Natural killer cell treated with Interleukin-12 subunit alpha and Interleukin-12 subunit beta and Interleukin-15 and Interleukin-18, amount 100 ng/mL, for 72 hours (primary cell): Measurements from ENCODE around the gene RNF223. TPM values are rescaled to one million over a fixed set of nuclear protein-coding genes. Genes with fewer than 3 reads are reported as not detected.

Source experiments
- ATAC-seq, 2 donors: fragments of 150-1000 bp; cut with Tn5 transposase in 1 of 2; sonication (Bioruptor Pico), chemical (Tn5 transposase) in 1 of 2; 2 replicates each; pipeline ENCODE4 v1.10.0; 2021
- DNase-seq: peaks from one replicate; pipeline ENCODE4 v3.0.0; 2022; ENCODE audit warnings: low spot score
- H3K27ac Mint-ChIP-seq, 2 donors: 1 replicate in 1 of 2; 2 replicates in 1 of 2; pipeline ENCODE4 v1.8.0; 2022; ENCODE audit warnings: mixed read lengths in 2 of 2, mild to moderate bottlenecking in 1 of 2, moderate library complexity in 1 of 2
- H3K27me3 Mint-ChIP-seq, 2 donors: 1 replicate in 1 of 2; 2 replicates in 1 of 2; pipeline ENCODE4 v1.8.0; 2022; ENCODE audit warnings: mixed read lengths in 2 of 2
- H3K36me3 Mint-ChIP-seq: one replicate; pipeline ENCODE4 v1.8.0; 2022; ENCODE audit warnings: mixed read lengths
- H3K4me1 Mint-ChIP-seq, 2 donors: 1 replicate in 1 of 2; 2 replicates in 1 of 2; pipeline ENCODE4 v1.8.0; 2022; ENCODE audit warnings: low read depth in 2 of 2, mixed read lengths in 2 of 2, mild to moderate bottlenecking in 1 of 2
- H3K4me3 Mint-ChIP-seq: one replicate; pipeline ENCODE4 v1.8.0; 2022; ENCODE audit warnings: mixed read lengths
- H3K9me3 Mint-ChIP-seq: 2 replicates; pipeline ENCODE4 v1.8.0; 2022; ENCODE audit warnings: mixed read lengths
- total RNA-seq, 2 donors: library from RNA; stranded (reverse); gene quantifications; one replicate each; pipeline ENCODE4 v1.2.3, GENCODE V29; 2022

RNF223 gene
- total RNA-seq, 2 donors from 2014 or later = not detected

GRCh38 chr1:1087351-1088028 lies 13.4 kb upstream of the RNF223 start:
- H3K27me3 Mint-ChIP-seq = no peaks in the 10 kb centered on the region
- peaks cover 0 to 2% of the 10 kb centered on the region in 2 donors for H3K4me1 Mint-ChIP-seq
- no peak overlapping the region for H3K27ac Mint-ChIP-seq
- no peaks in the 10 kb centered on the region for H3K36me3 Mint-ChIP-seq
- no peak for ATAC-seq
- H3K4me3 Mint-ChIP-seq = no peak overlapping the region
- H3K9me3 Mint-ChIP-seq = no peaks in the 10 kb centered on the region
- DNase-seq = no peak

DNA sequence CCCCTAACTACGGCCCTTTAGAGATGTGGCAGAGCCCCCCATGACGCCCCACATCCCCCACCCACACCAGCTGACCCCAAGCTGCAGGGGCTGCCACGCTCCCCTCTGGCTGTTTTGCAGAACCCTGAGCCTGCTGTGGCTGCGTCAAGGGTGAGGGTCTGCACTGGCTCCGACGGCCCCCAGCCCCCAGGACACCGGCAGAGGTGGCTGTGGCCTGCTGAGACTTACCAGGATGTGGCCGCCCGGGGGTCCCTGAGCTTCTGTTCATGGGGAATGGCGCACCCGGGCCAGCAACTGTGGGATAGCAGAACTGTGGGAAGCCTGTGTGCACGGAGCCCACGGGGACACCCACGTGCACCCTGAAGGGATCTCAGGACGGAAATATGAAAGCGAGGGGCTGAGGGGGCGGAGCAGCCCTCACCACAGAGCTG lies 12.8 kb upstream of the RNF223 start:
- no peak for ATAC-seq
- H3K27ac Mint-ChIP-seq = no peak overlapping the region
- DNase-seq = no peak
- no peaks in the 10 kb centered on the region for H3K36me3 Mint-ChIP-seq
- no peaks in the 10 kb centered on the region for H3K9me3 Mint-ChIP-seq
- peaks cover 0 to 2% of the 10 kb centered on the region in 2 donors for H3K4me1 Mint-ChIP-seq
- H3K27me3 Mint-ChIP-seq = no peaks in the 10 kb centered on the region
- no peak overlapping the region for H3K4me3 Mint-ChIP-seq

DNA sequence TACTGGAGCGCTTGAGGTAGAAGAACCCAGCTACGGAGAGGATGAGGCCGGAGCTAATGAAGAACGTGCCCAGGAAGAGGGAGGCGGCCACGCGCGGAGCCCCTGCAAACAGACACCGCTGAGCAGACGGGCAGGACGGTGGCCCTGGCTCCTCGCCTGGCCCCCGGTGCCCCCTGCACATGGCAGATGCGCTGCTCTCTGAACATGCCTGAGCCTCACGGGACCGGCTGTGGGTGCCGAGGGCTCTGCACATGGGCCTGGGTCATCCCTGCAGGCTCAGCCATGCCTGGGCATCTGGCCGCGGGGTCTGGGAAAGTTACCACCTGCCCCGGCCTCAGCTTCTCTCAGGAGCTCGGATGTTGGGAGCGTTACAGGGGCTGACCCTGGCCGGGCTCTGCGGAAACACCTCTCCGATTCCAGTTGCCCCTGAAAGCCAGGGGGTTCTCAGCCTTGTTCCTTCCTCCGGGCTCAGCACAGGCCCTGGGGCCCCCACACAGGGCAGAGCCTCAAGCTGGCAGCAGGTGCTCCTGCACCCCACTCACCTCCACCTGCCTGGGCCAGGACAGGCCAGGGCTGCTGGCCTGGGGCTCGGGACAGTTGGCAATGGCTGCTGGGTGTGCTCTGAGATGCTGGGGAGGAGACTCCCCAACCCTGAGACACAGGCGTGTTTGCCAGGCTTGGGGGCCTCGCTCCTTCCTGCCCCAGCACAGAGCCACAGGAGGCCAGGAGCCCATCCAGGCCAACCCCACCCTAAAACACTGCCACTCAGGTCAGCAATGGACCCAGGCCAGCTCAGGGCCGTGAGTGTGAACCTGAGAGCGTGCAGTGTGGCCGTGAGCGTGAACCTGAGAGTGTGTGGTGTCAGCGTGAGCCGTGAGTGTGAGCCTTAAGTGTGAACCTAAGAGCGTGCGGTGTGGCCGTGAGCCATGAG lies 12.1 kb upstream of the RNF223 start:
- DNase-seq = no peak

GRCh38 chr1:1085171-1085841 lies 11.2 kb upstream of the RNF223 start:
- Mint-ChIP-seq H3K27ac (no peak overlapping the region), H3K4me1 (peaks cover 0 to 2% of the 10 kb centered on the region in 2 donors), H3K4me3 (no peak overlapping the region), H3K27me3 (no peaks in the 10 kb centered on the region), H3K9me3 (no peaks in the 10 kb centered on the region), H3K36me3 (no peaks in the 10 kb centered on the region)
- DNase-seq (peak; percentile 56), ATAC-seq (no peak)

More for the DNA sequence above, 12.1 kb upstream of the RNF223 start:
- Mint-ChIP-seq H3K27me3 (no peaks in the 10 kb centered on the region), H3K27ac (no peak overlapping the region), H3K4me3 (no peak overlapping the region), H3K36me3 (no peaks in the 10 kb centered on the region), H3K9me3 (no peaks in the 10 kb centered on the region), H3K4me1 (peaks cover 0 to 2% of the 10 kb centered on the region in 2 donors)
- ATAC-seq = no peak

- H3K36me3 Mint-ChIP-seq = no peaks in the 10 kb centered on the region
- H3K27me3 Mint-ChIP-seq = no peaks in the 10 kb centered on the region
- H3K27ac Mint-ChIP-seq = no peak overlapping the region
- H3K4me3 Mint-ChIP-seq = no peak overlapping the region
- no peaks in the 10 kb centered on the region for H3K9me3 Mint-ChIP-seq
- peaks cover 0 to 2% of the 10 kb centered on the region in 2 donors for H3K4me1 Mint-ChIP-seq
- ATAC-seq (no peak), DNase-seq (peak; percentile 56)
Observed at GRCh38 chr1:1084372-1085170, 10.5 kb upstream of the RNF223 start.

GRCh38 chr1:1083416-1084371 lies 9.6 kb upstream of the RNF223 start:
- Mint-ChIP-seq H3K4me3 (no peak overlapping the region), H3K27ac (no peak overlapping the region), H3K4me1 (peaks cover 0 to 2% of the 10 kb centered on the region in 2 donors), H3K9me3 (no peaks in the 10 kb centered on the region), H3K36me3 (no peaks in the 10 kb centered on the region), H3K27me3 (no peaks in the 10 kb centered on the region)
- DNase-seq = no peak
- no peak for ATAC-seq

- DNase-seq (no peak), ATAC-seq (no peak)
- H3K36me3 Mint-ChIP-seq = no peaks in the 10 kb centered on the region
- no peaks in the 10 kb centered on the region for H3K27me3 Mint-ChIP-seq
- peaks cover 0 to 2% of the 10 kb centered on the region in 2 donors for H3K4me1 Mint-ChIP-seq
- H3K27ac Mint-ChIP-seq = no peak overlapping the region
- H3K4me3 Mint-ChIP-seq = no peak overlapping the region
- no peaks in the 10 kb centered on the region for H3K9me3 Mint-ChIP-seq
Observed at GRCh38 chr1:1082776-1083415, 8.8 kb upstream of the RNF223 start.

GRCh38 chr1:1082239-1082775 lies 8.2 kb upstream of the RNF223 start:
- DNase-seq (no peak), ATAC-seq (no peak)
- H3K27me3 Mint-ChIP-seq = no peaks in the 10 kb centered on the region
- H3K4me3 Mint-ChIP-seq = no peak overlapping the region
- no peaks in the 10 kb centered on the region for H3K36me3 Mint-ChIP-seq
- H3K4me1 Mint-ChIP-seq = peaks cover 0 to 2% of the 10 kb centered on the region in 2 donors
- no peak overlapping the region for H3K27ac Mint-ChIP-seq
- H3K9me3 Mint-ChIP-seq = no peaks in the 10 kb centered on the region

- Mint-ChIP-seq H3K4me3 (no peak overlapping the region), H3K27ac (no peak overlapping the region), H3K4me1 (peaks cover 0 to 2% of the 10 kb centered on the region in 2 donors), H3K36me3 (no peaks in the 10 kb centered on the region), H3K27me3 (no peaks in the 10 kb centered on the region), H3K9me3 (no peaks in the 10 kb centered on the region)
- DNase-seq (no peak), ATAC-seq (peak in 1 of 2 donors; percentile 5)
Observed at GRCh38 chr1:1081311-1082238, 7.5 kb upstream of the RNF223 start.

GRCh38 chr1:1080951-1081310 lies 6.8 kb upstream of the RNF223 start:
- Mint-ChIP-seq H3K4me1 (peaks cover 0 to 2% of the 10 kb centered on the region in 2 donors), H3K27me3 (no peaks in the 10 kb centered on the region), H3K4me3 (no peak overlapping the region), H3K27ac (no peak overlapping the region), H3K9me3 (no peaks in the 10 kb centered on the region), H3K36me3 (no peaks in the 10 kb centered on the region)
- DNase-seq = no peak
- ATAC-seq = no peak

- ATAC-seq = peak; percentile 35 to 58
- peak; percentile 57 for DNase-seq
- peaks cover 0 to 2% of the 10 kb centered on the region in 2 donors for H3K4me1 Mint-ChIP-seq
- no peaks in the 10 kb centered on the region for H3K27me3 Mint-ChIP-seq
- no peaks in the 10 kb centered on the region for H3K36me3 Mint-ChIP-seq
- no peak overlapping the region for H3K27ac Mint-ChIP-seq
- no peaks in the 10 kb centered on the region for H3K9me3 Mint-ChIP-seq
- H3K4me3 Mint-ChIP-seq = no peak overlapping the region
Observed at GRCh38 chr1:1080122-1080757, 6.1 kb upstream of the RNF223 start.
